ENCODE results near the gene ROR2. TPM values are rescaled to one million over a fixed set of nuclear protein-coding genes. Genes with fewer than 3 reads are reported as not detected.

ROR2 gene
- total RNA-seq, 4 donors from 2014 or later: 0.19 to 1.7 (median 0.38) TPM

GRCh38 chr9:91577633-91578061 is 372.4 kb downstream of the ROR2 start:
- TF ChIP-seq, protein P1, sequence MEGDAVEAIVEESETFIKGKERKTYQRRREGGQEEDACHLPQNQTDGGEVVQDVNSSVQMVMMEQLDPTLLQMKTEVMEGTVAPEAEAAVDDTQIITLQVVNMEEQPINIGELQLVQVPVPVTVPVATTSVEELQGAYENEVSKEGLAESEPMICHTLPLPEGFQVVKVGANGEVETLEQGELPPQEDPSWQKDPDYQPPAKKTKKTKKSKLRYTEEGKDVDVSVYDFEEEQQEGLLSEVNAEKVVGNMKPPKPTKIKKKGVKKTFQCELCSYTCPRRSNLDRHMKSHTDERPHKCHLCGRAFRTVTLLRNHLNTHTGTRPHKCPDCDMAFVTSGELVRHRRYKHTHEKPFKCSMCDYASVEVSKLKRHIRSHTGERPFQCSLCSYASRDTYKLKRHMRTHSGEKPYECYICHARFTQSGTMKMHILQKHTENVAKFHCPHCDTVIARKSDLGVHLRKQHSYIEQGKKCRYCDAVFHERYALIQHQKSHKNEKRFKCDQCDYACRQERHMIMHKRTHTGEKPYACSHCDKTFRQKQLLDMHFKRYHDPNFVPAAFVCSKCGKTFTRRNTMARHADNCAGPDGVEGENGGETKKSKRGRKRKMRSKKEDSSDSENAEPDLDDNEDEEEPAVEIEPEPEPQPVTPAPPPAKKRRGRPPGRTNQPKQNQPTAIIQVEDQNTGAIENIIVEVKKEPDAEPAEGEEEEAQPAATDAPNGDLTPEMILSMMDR (IDR thresholded peaks at IDR 0.05; ENCODE audit: low read depth): no peak

DNA sequence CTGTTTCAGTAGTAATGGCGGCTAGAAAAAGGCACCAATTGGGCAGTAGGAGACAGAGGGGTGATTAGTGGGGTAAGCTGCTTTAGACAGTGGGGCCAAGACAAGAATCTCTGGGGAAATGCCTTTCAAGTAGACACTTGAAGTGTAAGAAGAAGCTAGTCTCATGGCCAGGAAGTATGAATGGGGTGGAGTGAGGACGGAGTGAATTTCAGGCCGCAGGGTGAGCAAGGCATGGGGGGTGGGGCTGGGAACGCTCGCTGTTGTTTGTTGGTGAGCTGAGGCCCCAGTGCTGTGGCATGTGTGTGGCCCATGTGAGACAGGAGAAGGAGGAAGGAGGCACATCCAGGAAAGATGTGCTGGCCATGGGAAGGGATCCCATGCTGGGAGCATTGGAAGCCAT is 377.2 kb downstream of the ROR2 start:
- TF ChIP-seq, protein P1 (IDR thresholded peaks at IDR 0.05; ENCODE audit: low read depth): no peak

DNA sequence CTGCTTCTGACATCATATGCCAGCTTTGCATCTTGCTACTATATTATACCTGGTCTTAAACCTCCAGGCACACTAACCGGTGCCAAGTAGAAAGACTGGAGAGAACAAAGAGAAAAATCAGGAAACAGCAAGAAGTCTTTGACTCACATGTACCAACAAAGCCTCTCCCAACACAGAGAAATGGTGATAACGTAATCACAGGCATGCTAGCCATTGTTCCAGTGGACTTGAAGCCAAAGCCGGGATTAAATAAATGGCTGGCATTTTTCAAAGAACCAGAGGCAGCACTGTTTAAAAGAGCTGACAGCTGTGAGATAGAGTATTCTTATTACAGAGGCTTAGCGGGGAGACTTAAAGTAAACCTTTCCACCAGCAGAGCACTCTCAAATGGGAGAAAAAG is 378.0 kb downstream of the ROR2 start:
- TF ChIP-seq, protein P1 (IDR thresholded peaks at IDR 0.05; ENCODE audit: low read depth): no peak

GRCh38 chr9:91571036-91571435 is 379.0 kb downstream of the ROR2 start:
- TF ChIP-seq, protein P1 (IDR thresholded peaks at IDR 0.05; ENCODE audit: low read depth): no peak

- TF ChIP-seq, protein P1 (IDR thresholded peaks at IDR 0.05; ENCODE audit: low read depth): no peak
Observed at GRCh38 chr9:91567642-91568274, 382.3 kb downstream of the ROR2 start.

- TF ChIP-seq, protein P1 (IDR thresholded peaks at IDR 0.05; ENCODE audit: low read depth): no peak
Observed at GRCh38 chr9:91564081-91564670, 385.9 kb downstream of the ROR2 start.

DNA sequence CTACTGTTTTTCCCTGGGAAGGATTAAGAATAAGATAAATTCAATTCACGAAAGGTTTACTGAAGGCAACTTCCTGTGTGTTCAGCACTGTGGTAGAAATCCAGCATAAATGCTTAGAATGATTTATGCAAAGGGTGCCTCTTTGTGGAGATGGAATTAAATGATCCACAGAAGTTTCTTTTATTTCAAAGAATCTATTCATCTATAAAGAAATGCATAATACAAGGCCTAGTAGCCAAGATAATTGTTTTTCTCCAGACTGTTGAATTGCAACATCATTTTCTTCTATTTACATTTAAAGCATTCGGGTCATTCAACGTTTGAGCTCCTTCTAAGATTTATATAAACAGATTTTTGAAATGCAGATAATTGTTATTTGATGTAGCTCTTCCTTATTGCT is 387.6 kb downstream of the ROR2 start:
- TF ChIP-seq, protein P1 (IDR thresholded peaks at IDR 0.05; ENCODE audit: low read depth): no peak
